ENCODE results near the gene TTC4. TPM values are rescaled to one million over a fixed set of nuclear protein-coding genes. Genes with fewer than 3 reads are reported as not detected.

TTC4 gene
- total and polyA plus RNA-seq, 3 donors from 2014 or later: 25.0 to 35.3 (median 34.3) TPM

GRCh38 chr1:54695221-54695620 lies 20.4 kb upstream of the TTC4 start:
- no peak overlapping the region for H3K4me3 ChIP-seq
- no peaks in the 10 kb centered on the region for H3K4me1 ChIP-seq
- TF ChIP-seq CTCF (IDR thresholded peaks at IDR 0.05) (no peak), POLR2A (IDR thresholded peaks at IDR 0.05) (no peak)
- no peaks in the 10 kb centered on the region for H3K9me3 ChIP-seq
- WGBS, 2 donors: 92 to 93% methylated on average over 7 to 15 of the region's 15 CpGs
- no peak for DNase-seq
- H3K27me3 ChIP-seq: no peaks in the 10 kb centered on the region
- intact Hi-C loops (cut with DNase I; ENCODE audit: low total_unique reads): no loop called here
- H3K36me3 ChIP-seq (ENCODE audit: low read depth, missing control alignments): no peaks in the 10 kb centered on the region
- no peak overlapping the region for H3K27ac ChIP-seq

- Histone ChIP-seq H3K4me1 (no peaks in the 10 kb centered on the region), H3K36me3 (ENCODE audit: low read depth, missing control alignments) (no peaks in the 10 kb centered on the region), H3K4me3 (no peak overlapping the region), H3K27ac (no peak overlapping the region), H3K9me3 (no peaks in the 10 kb centered on the region), H3K27me3 (no peaks in the 10 kb centered on the region)
- intact Hi-C loops (cut with DNase I; ENCODE audit: low total_unique reads): no loop called here
- no peak for DNase-seq
- WGBS, 2 donors: 91 to 93% methylated on average over 1 of the region's 1 CpG
- TF ChIP-seq POLR2A (IDR thresholded peaks at IDR 0.05) (no peak), CTCF (IDR thresholded peaks at IDR 0.05) (no peak)
Measured at GRCh38 chr1:54695764-54696163, 19.9 kb upstream of the TTC4 start.

- Histone ChIP-seq H3K4me1 (no peaks in the 10 kb centered on the region), H3K9me3 (no peaks in the 10 kb centered on the region), H3K27me3 (no peaks in the 10 kb centered on the region), H3K36me3 (ENCODE audit: low read depth, missing control alignments) (no peaks in the 10 kb centered on the region), H3K27ac (no peak overlapping the region), H3K4me3 (no peak overlapping the region)
- WGBS, 2 donors: 91 to 95% methylated on average over 3 of the region's 3 CpGs
- no peak for DNase-seq
- TF ChIP-seq CTCF (IDR thresholded peaks at IDR 0.05) (no peak), POLR2A (IDR thresholded peaks at IDR 0.05) (no peak)
- intact Hi-C loops (cut with DNase I; ENCODE audit: low total_unique reads): no loop called here
Measured at GRCh38 chr1:54696262-54696661, 19.4 kb upstream of the TTC4 start.

- no peak overlapping the region for H3K4me3 ChIP-seq
- H3K27me3 ChIP-seq: no peaks in the 10 kb centered on the region
- no peaks in the 10 kb centered on the region for H3K36me3 ChIP-seq (ENCODE audit: low read depth, missing control alignments)
- H3K4me1 ChIP-seq: no peaks in the 10 kb centered on the region
- no peaks in the 10 kb centered on the region for H3K9me3 ChIP-seq
- intact Hi-C loops (cut with DNase I; ENCODE audit: low total_unique reads): no loop called here
- 90 to 96% methylated on average over 6 of the region's 6 CpGs for WGBS, 2 donors
- no peak for TF ChIP-seq CTCF (IDR thresholded peaks at IDR 0.05)
- no peak for TF ChIP-seq POLR2A (IDR thresholded peaks at IDR 0.05)
- no peak for DNase-seq
- no peak overlapping the region for H3K27ac ChIP-seq
Measured at GRCh38 chr1:54697896-54698295, 17.8 kb upstream of the TTC4 start.

GRCh38 chr1:54698346-54698745 lies 17.3 kb upstream of the TTC4 start:
- Histone ChIP-seq H3K27ac (no peak overlapping the region), H3K4me3 (no peak overlapping the region), H3K36me3 (ENCODE audit: low read depth, missing control alignments) (no peaks in the 10 kb centered on the region), H3K9me3 (no peaks in the 10 kb centered on the region), H3K27me3 (no peaks in the 10 kb centered on the region), H3K4me1 (no peaks in the 10 kb centered on the region)
- DNase-seq: no peak
- WGBS, 2 donors: 62 to 66% methylated on average over 8 of the region's 8 CpGs
- intact Hi-C loops (cut with DNase I; ENCODE audit: low total_unique reads): no loop called here
- TF ChIP-seq POLR2A (IDR thresholded peaks at IDR 0.05): no peak
- no peak for TF ChIP-seq CTCF (IDR thresholded peaks at IDR 0.05)
